T47D (cell line): ENCODE results near the gene CTSA.

Experiments used
- DNase-seq, 2 experiments: peaks; one replicate each; pipeline versions ENCODE4 v3.0.0 to v3.0.0-alpha.2; 2011 to 2012; ENCODE audit warnings: low read depth in 1 of 2, low spot score in 1 of 2
- JUND ChIP-seq: IDR thresholded peaks from 2 replicates; pipeline ENCODE4 v1.6.1; 2012; ENCODE audit warnings: low read depth
- in situ Hi-C: cut with HindIII; loops from 2 replicates; pipeline ENCODE4 v1.10.0; 2016; ENCODE audit warnings: low sequenced_read_pairs, low pct_unique_long_range_greater_than_20kb

CTSA gene

GRCh38 chr20:45946149-45946970 lies 55.2 kb downstream of the CTSA start:
- in situ Hi-C loops = no loop called here

GRCh38 chr20:45947110-45947866 lies 56.2 kb downstream of the CTSA start:
- in situ Hi-C loops = no loop called here
- TF ChIP-seq JUND = no peak
- no peak for DNase-seq

More at GRCh38 chr20:45946149-45946970, 55.2 kb downstream of the CTSA start:
- no peak for DNase-seq
- TF ChIP-seq JUND = no peak

GRCh38 chr20:45948261-45948733 lies 57.2 kb downstream of the CTSA start:
- no peak for TF ChIP-seq JUND
- in situ Hi-C loops = no loop called here
- DNase-seq = no peak
